GM23338 (cell line): Measurements from ENCODE around the gene ARHGEF1. TPM values are rescaled to one million over a fixed set of nuclear protein-coding genes. Genes with fewer than 3 reads are reported as not detected.
A peak's percentile ranks its signal among the peaks of the same experiment; 100 is the strongest.

Source experiments
- ATAC-seq: fragments of 200-7000 bp; cut with Tn5 transposase; 3 replicates; pipeline ENCODE4 v1.9.1; 2020
- DNase-seq: peaks from one replicate; pipeline ENCODE4 v3.0.0-alpha.2; 2015; ENCODE audit warnings: low spot score
- H2AFZ ChIP-seq: fragments of 200-600 bp; sonication (generic); 2 replicates; pipeline ENCODE4 v1.8.0; 2016; ENCODE audit warnings: antibody characterized with exemption, mild to moderate bottlenecking, moderate library complexity
- H3F3A ChIP-seq: fragments of 200-600 bp; sonication (generic); replicated peaks from 2 replicates; pipeline ENCODE4 v1.8.0; 2017; ENCODE audit warnings: antibody characterized with exemption, mixed run types, low read depth
- H3K27ac ChIP-seq: fragments of 200-600 bp; sonication (generic); 2 replicates; pipeline ENCODE4 v1.6.1; 2016; ENCODE audit warnings: low read depth
- H3K27me3 ChIP-seq: fragments of 200-600 bp; sonication (generic); 2 replicates; pipeline ENCODE4 v1.8.0; 2016; ENCODE audit warnings: mild to moderate bottlenecking, mixed run types, moderate library complexity; ENCODE audit not compliant: insufficient read depth
- H3K36me3 ChIP-seq: fragments of 200-600 bp; sonication (generic); 2 replicates; pipeline ENCODE4 v1.8.0; 2016; ENCODE audit warnings: mild to moderate bottlenecking; ENCODE audit not compliant: insufficient read depth
- H3K4me1 ChIP-seq: fragments of 200-600 bp; sonication (generic); 2 replicates; pipeline ENCODE4 v1.8.0; 2016; ENCODE audit warnings: mild to moderate bottlenecking, moderate library complexity; ENCODE audit not compliant: insufficient read depth
- H3K4me2 ChIP-seq: fragments of 200-600 bp; sonication (generic); 2 replicates; pipeline ENCODE4 v1.7.1; 2017; ENCODE audit warnings: mixed run types
- H3K4me3 ChIP-seq: fragments of 200-600 bp; sonication (generic); 2 replicates; pipeline ENCODE4 v1.6.1; 2016; ENCODE audit warnings: mixed run types
- H3K79me2 ChIP-seq: fragments of 200-600 bp; sonication (generic); replicated peaks from 2 replicates; pipeline ENCODE4 v1.8.0; 2017; ENCODE audit warnings: mild to moderate bottlenecking; ENCODE audit not compliant: insufficient read depth
- H3K9me2 ChIP-seq: fragments of 200-600 bp; sonication (generic); 2 replicates; pipeline ENCODE4 v1.8.0; 2017; ENCODE audit not compliant: insufficient read depth
- H4K20me1 ChIP-seq: fragments of 200-600 bp; sonication (generic); replicated peaks from 2 replicates; pipeline ENCODE4 v1.8.0; 2017; ENCODE audit warnings: mild to moderate bottlenecking; ENCODE audit not compliant: insufficient read depth
- H3K27ac Mint-ChIP-seq: 2 replicates; pipeline ENCODE4 v1.8.0; 2020; ENCODE audit warnings: inconsistent platforms, mild to moderate bottlenecking, moderate library complexity, mixed read lengths
- H3K27me3 Mint-ChIP-seq: 3 replicates; pipeline ENCODE4 v1.8.0; 2022; ENCODE audit warnings: low read depth, mild to moderate bottlenecking, moderate library complexity, mixed read lengths, inconsistent platforms; ENCODE audit not compliant: insufficient read depth, poor library complexity
- H3K36me3 Mint-ChIP-seq: 3 replicates; pipeline ENCODE4 v1.8.0; 2021; ENCODE audit warnings: low read depth, mild to moderate bottlenecking, inconsistent platforms, moderate library complexity, mixed read lengths
- H3K4me1 Mint-ChIP-seq: 3 replicates; pipeline ENCODE4 v1.8.0; 2020; ENCODE audit warnings: mild to moderate bottlenecking, inconsistent platforms, mixed read lengths
- H3K4me3 Mint-ChIP-seq: 3 replicates; pipeline ENCODE4 v1.8.0; 2021; ENCODE audit warnings: moderate library complexity, mild to moderate bottlenecking, inconsistent platforms, mixed read lengths
- H3K9me3 Mint-ChIP-seq: 3 replicates; pipeline ENCODE4 v1.8.0; 2020; ENCODE audit warnings: moderate library complexity, mild to moderate bottlenecking, inconsistent platforms, mixed read lengths
- CREB1 ChIP-seq: fragments of 250-450 bp; sonication (Bioruptor Pico); IDR thresholded peaks from 2 replicates; pipeline ENCODE4 v1.5.0; 2020; ENCODE audit warnings: low read depth, mild to moderate bottlenecking, moderate library complexity
- EZH2 ChIP-seq: fragments of 200-600 bp; sonication (generic); IDR thresholded peaks from one replicate; pipeline ENCODE4 v1.8.0; 2017; ENCODE audit warnings: antibody characterized with exemption, mild to moderate bottlenecking, low read depth; ENCODE audit not compliant: unreplicated experiment
- EZH2phosphoT487 ChIP-seq: fragments of 200-600 bp; sonication (generic); IDR thresholded peaks from one replicate; pipeline ENCODE4 v1.8.1; 2018; ENCODE audit warnings: antibody characterized with exemption; ENCODE audit not compliant: unreplicated experiment
- JUNB ChIP-seq: IDR thresholded peaks from one replicate; pipeline ENCODE4 v1.6.1; 2016; ENCODE audit warnings: antibody characterized with exemption; ENCODE audit not compliant: unreplicated experiment
- NANOG ChIP-seq: IDR thresholded peaks from 2 replicates; pipeline ENCODE4 v1.6.1; 2016; ENCODE audit warnings: antibody characterized with exemption, borderline replicate concordance
- POLR2AphosphoS5 ChIP-seq: IDR thresholded peaks from 2 replicates; pipeline ENCODE4 v1.6.1; 2016; ENCODE audit warnings: antibody characterized with exemption, low read depth
- STAT1 ChIP-seq: IDR thresholded peaks from one replicate; pipeline ENCODE4 v1.6.1; 2016; ENCODE audit warnings: antibody characterized with exemption; ENCODE audit not compliant: unreplicated experiment
- ZNF114 ChIP-seq: fragments of 250-450 bp; sonication (Bioruptor Pico); IDR thresholded peaks from 2 replicates; pipeline ENCODE4 v1.5.0; 2020; ENCODE audit warnings: mild to moderate bottlenecking, moderate library complexity
- ZNF331 ChIP-seq: fragments of 250-450 bp; sonication (Bioruptor Pico); IDR thresholded peaks from 2 replicates; pipeline ENCODE4 v1.5.0; 2020; ENCODE audit warnings: low read depth, mild to moderate bottlenecking, moderate library complexity
- polyA plus RNA-seq: library from polyadenylated mRNA; unstranded; fragments of >200 nt; fragmentation: Nextera tagmentation; extraction: Ambion mirVana; gene quantifications from 2 replicates; pipeline ENCODE4 v1.2.1, GENCODE V29; 2016
- total RNA-seq: library from RNA; depleted of rRNA; stranded (reverse); fragments of >200 nt; shearing (Covaris generic); gene quantifications from 2 replicates; pipeline ENCODE4 v1.2.3, GENCODE V29; 2014
- TF ChIP-seq, protein P1 (sequence below): fragments of 250-450 bp; sonication (Bioruptor Pico); IDR thresholded peaks from 2 replicates; pipeline ENCODE4 v1.5.0; 2020; ENCODE audit warnings: mild to moderate bottlenecking, moderate library complexity
- TF ChIP-seq, protein P2 (sequence below): IDR thresholded peaks from one replicate; pipeline ENCODE4 v1.6.1; 2018; ENCODE audit warnings: antibody characterized with exemption; ENCODE audit not compliant: unreplicated experiment
- TF ChIP-seq, protein P3 (sequence below): IDR thresholded peaks from 2 replicates; pipeline ENCODE4 v1.6.1; 2016; ENCODE audit warnings: antibody characterized with exemption
- TF ChIP-seq, protein P4 (sequence below), 2 experiments: fragments of 200-600 bp in 1 of 2; sonication (generic) in 1 of 2; conservative IDR thresholded peaks; 2 replicates each; pipeline versions ENCODE4 v1.5.1 to v1.6.1; 2016 to 2017; ENCODE audit warnings: antibody characterized with exemption in 2 of 2, low read depth in 2 of 2, mild to moderate bottlenecking in 2 of 2, moderate library complexity in 1 of 2

The ARHGEF1 gene
- total and polyA plus RNA-seq, 2 experiments from 2014 or later, result 41.3 to 44.7 TPM

DNA sequence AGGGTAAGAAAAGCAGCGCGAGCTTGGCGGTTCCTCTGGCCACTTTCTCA is 38.2 kb upstream of the ARHGEF1 start, which contains the start of gene DMRTC2:
Gene DMRTC2, plus strand, starts transcription at position 42 of the 50 bp plus-strand sequence. CDS start 2,387 bp downstream, outside the sequence.
- no peak within 1 kb of the TSS for H3K27ac Mint-ChIP-seq
- no peak within 1 kb of the TSS for H3K4me3 ChIP-seq
- no peaks in the 10 kb centered on the region for H3K9me2 ChIP-seq
- no peaks in the 10 kb centered on the region for H3K36me3 ChIP-seq
- DNase-seq (no peak), ATAC-seq (no peak)
- H3K4me2 ChIP-seq, result no peak within 1 kb of the TSS
- H2AFZ ChIP-seq, result peak within 1 kb of the TSS; percentile 81
- no peaks in the 10 kb centered on the region for H4K20me1 ChIP-seq
- TF ChIP-seq, protein P1, sequence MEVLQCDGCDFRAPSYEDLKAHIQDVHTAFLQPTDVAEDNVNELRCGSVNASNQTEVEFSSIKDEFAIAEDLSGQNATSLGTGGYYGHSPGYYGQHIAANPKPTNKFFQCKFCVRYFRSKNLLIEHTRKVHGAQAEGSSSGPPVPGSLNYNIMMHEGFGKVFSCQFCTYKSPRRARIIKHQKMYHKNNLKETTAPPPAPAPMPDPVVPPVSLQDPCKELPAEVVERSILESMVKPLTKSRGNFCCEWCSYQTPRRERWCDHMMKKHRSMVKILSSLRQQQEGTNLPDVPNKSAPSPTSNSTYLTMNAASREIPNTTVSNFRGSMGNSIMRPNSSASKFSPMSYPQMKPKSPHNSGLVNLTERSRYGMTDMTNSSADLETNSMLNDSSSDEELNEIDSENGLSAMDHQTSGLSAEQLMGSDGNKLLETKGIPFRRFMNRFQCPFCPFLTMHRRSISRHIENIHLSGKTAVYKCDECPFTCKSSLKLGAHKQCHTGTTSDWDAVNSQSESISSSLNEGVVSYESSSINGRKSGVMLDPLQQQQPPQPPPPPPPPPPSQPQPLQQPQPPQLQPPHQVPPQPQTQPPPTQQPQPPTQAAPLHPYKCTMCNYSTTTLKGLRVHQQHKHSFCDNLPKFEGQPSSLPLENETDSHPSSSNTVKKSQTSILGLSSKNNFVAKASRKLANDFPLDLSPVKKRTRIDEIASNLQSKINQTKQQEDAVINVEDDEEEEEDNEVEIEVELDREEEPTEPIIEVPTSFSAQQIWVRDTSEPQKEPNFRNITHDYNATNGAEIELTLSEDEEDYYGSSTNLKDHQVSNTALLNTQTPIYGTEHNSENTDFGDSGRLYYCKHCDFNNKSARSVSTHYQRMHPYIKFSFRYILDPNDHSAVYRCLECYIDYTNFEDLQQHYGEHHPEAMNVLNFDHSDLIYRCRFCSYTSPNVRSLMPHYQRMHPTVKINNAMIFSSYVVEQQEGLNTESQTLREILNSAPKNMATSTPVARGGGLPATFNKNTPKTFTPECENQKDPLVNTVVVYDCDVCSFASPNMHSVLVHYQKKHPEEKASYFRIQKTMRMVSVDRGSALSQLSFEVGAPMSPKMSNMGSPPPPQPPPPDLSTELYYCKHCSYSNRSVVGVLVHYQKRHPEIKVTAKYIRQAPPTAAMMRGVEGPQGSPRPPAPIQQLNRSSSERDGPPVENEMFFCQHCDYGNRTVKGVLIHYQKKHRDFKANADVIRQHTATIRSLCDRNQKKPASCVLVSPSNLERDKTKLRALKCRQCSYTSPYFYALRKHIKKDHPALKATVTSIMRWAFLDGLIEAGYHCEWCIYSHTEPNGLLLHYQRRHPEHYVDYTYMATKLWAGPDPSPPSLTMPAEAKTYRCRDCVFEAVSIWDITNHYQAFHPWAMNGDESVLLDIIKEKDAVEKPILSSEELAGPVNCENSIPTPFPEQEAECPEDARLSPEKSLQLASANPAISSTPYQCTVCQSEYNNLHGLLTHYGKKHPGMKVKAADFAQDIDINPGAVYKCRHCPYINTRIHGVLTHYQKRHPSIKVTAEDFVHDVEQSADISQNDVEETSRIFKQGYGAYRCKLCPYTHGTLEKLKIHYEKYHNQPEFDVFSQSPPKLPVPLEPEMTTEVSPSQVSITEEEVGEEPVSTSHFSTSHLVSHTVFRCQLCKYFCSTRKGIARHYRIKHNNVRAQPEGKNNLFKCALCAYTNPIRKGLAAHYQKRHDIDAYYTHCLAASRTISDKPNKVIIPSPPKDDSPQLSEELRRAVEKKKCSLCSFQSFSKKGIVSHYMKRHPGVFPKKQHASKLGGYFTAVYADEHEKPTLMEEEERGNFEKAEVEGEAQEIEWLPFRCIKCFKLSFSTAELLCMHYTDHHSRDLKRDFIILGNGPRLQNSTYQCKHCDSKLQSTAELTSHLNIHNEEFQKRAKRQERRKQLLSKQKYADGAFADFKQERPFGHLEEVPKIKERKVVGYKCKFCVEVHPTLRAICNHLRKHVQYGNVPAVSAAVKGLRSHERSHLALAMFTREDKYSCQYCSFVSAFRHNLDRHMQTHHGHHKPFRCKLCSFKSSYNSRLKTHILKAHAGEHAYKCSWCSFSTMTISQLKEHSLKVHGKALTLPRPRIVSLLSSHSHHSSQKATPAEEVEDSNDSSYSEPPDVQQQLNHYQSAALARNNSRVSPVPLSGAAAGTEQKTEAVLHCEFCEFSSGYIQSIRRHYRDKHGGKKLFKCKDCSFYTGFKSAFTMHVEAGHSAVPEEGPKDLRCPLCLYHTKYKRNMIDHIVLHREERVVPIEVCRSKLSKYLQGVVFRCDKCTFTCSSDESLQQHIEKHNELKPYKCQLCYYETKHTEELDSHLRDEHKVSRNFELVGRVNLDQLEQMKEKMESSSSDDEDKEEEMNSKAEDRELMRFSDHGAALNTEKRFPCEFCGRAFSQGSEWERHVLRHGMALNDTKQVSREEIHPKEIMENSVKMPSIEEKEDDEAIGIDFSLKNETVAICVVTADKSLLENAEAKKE, result no peak
- TF ChIP-seq, protein P2, sequence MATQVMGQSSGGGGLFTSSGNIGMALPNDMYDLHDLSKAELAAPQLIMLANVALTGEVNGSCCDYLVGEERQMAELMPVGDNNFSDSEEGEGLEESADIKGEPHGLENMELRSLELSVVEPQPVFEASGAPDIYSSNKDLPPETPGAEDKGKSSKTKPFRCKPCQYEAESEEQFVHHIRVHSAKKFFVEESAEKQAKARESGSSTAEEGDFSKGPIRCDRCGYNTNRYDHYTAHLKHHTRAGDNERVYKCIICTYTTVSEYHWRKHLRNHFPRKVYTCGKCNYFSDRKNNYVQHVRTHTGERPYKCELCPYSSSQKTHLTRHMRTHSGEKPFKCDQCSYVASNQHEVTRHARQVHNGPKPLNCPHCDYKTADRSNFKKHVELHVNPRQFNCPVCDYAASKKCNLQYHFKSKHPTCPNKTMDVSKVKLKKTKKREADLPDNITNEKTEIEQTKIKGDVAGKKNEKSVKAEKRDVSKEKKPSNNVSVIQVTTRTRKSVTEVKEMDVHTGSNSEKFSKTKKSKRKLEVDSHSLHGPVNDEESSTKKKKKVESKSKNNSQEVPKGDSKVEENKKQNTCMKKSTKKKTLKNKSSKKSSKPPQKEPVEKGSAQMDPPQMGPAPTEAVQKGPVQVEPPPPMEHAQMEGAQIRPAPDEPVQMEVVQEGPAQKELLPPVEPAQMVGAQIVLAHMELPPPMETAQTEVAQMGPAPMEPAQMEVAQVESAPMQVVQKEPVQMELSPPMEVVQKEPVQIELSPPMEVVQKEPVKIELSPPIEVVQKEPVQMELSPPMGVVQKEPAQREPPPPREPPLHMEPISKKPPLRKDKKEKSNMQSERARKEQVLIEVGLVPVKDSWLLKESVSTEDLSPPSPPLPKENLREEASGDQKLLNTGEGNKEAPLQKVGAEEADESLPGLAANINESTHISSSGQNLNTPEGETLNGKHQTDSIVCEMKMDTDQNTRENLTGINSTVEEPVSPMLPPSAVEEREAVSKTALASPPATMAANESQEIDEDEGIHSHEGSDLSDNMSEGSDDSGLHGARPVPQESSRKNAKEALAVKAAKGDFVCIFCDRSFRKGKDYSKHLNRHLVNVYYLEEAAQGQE, result no peak
- TF ChIP-seq EZH2, result no peak
- no peak for TF ChIP-seq NANOG
- TF ChIP-seq JUNB, result no peak
- no peak for TF ChIP-seq POLR2AphosphoS5
- TF ChIP-seq ZNF114 (CRISPR knock-in tag), result no peak
- TF ChIP-seq, protein P3, sequence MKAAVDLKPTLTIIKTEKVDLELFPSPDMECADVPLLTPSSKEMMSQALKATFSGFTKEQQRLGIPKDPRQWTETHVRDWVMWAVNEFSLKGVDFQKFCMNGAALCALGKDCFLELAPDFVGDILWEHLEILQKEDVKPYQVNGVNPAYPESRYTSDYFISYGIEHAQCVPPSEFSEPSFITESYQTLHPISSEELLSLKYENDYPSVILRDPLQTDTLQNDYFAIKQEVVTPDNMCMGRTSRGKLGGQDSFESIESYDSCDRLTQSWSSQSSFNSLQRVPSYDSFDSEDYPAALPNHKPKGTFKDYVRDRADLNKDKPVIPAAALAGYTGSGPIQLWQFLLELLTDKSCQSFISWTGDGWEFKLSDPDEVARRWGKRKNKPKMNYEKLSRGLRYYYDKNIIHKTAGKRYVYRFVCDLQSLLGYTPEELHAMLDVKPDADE, result no peak
- TF ChIP-seq EZH2phosphoT487, result no peak
- TF ChIP-seq ZNF331, result no peak
- TF ChIP-seq STAT1, result no peak
- no peak for TF ChIP-seq CREB1 (CRISPR knock-in tag)
- TF ChIP-seq, protein P4, sequence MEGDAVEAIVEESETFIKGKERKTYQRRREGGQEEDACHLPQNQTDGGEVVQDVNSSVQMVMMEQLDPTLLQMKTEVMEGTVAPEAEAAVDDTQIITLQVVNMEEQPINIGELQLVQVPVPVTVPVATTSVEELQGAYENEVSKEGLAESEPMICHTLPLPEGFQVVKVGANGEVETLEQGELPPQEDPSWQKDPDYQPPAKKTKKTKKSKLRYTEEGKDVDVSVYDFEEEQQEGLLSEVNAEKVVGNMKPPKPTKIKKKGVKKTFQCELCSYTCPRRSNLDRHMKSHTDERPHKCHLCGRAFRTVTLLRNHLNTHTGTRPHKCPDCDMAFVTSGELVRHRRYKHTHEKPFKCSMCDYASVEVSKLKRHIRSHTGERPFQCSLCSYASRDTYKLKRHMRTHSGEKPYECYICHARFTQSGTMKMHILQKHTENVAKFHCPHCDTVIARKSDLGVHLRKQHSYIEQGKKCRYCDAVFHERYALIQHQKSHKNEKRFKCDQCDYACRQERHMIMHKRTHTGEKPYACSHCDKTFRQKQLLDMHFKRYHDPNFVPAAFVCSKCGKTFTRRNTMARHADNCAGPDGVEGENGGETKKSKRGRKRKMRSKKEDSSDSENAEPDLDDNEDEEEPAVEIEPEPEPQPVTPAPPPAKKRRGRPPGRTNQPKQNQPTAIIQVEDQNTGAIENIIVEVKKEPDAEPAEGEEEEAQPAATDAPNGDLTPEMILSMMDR (conservative IDR thresholded peaks at IDR 0.05; ENCODE audit: low read depth in 2 of 2), result no peak
- peaks cover 5% of the 10 kb centered on the region; the same call in 2 of the 3 replicates for H3K36me3 Mint-ChIP-seq
- no peaks in the 10 kb centered on the region for H3K4me1 ChIP-seq
- peaks cover 18% of the 10 kb centered on the region for H3K27me3 Mint-ChIP-seq
- no peaks in the 10 kb centered on the region for H3K79me2 ChIP-seq
- H3F3A ChIP-seq, result no peaks in the 10 kb centered on the region
- no peaks in the 10 kb centered on the region for H3K27me3 ChIP-seq
- no peak within 1 kb of the TSS; the same call in 2 of the 3 replicates for H3K4me3 Mint-ChIP-seq
- no peak within 1 kb of the TSS for H3K27ac ChIP-seq
- H3K9me3 Mint-ChIP-seq, result peaks cover 14% of the 10 kb centered on the region; the same call in 2 of the 3 replicates
- H3K4me1 Mint-ChIP-seq, result no peaks in the 10 kb centered on the region; the same call in 2 of the 3 replicates
